ENCODE results near the gene KCNJ18.
"Not testable (repeated sequence)": the region's sequence is repeated elsewhere in the genome, so short reads cannot be mapped to it uniquely, and the experiment has no call there.

KCNJ18 gene

DNA sequence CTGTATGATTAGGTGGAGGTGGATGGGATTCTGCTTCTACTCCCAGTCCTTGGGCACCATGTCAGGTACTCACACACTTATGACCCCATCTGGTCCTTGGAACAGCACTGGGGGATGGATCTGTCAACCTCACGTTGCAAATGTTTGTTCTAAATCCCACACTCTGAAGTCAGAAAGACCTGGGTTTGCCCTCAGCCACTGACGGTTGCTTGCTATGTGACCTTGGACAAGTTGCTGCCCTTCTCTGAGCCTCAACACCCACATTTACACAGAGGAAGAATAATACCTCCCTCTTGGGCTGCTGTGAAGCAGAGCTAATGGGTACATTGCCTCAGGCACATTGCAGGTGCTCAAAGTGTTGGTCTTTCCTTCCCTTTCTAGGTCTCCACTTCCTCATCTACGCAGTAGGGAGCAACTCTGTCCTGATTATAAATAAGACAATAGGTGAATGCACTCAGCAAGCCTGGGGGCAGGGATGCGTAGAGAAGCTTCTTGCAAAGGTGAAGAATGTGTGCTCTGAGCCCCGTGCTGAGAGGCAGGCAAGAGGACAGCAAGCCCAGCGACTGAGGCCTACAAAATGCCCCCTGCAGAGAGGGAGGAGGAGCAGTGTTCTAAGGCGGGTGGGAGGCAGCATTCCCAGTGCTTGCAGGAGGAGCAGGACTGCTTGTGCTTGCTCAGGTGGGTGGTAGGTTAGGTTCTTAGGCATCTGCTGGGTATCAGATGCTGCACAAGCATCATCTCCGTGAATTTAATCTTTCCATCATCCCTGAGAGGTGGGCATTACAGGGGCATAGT, 21.8 kb upstream of the KCNJ18 start:
- DNase-seq (ENCODE audit: low read depth in 2 of 2, low spot score in 1 of 2), result not testable (repeated sequence)

DNA sequence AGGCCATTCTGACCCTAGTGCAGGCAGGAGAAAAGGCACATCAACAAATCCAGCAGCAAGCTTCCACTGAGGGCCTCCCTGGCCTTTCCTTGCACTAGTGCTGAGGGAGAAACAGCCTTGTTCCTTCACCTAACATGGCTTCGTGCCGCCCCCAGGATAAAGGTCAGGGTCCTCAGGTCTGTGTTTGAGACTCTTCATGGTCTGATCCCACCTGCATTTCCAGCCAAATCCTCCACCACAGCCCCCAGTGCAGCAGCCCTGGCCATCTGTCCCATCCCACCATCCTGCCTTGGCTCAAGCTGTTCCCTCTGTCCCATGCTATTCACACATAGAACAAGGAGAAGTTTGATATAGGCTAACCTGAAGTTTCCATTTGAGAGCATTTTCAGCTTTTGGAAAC, 20.9 kb upstream of the KCNJ18 start:
- not testable (repeated sequence) for DNase-seq (ENCODE audit: low read depth in 2 of 2, low spot score in 1 of 2)

DNA sequence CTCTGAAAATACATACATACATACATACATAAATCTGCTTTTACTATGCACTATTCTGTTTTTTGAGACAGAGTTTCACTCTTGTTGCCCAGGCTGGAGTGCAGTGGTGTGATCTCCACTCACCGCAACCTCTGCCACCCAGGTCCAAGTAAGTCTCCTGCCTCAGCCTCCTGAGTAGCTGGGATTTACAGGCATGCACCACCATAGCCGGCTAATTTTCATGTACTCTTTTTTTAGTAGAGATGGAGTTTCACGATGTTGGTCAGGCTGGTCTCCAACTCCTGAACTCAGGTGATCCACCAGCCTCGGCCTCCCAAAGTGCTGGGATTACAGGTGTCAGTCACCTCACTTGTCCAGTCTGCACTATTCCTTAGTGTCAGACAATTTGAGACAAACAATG, 20.5 kb upstream of the KCNJ18 start:
- DNase-seq (ENCODE audit: low read depth in 2 of 2, low spot score in 1 of 2), result not testable (repeated sequence)

DNA sequence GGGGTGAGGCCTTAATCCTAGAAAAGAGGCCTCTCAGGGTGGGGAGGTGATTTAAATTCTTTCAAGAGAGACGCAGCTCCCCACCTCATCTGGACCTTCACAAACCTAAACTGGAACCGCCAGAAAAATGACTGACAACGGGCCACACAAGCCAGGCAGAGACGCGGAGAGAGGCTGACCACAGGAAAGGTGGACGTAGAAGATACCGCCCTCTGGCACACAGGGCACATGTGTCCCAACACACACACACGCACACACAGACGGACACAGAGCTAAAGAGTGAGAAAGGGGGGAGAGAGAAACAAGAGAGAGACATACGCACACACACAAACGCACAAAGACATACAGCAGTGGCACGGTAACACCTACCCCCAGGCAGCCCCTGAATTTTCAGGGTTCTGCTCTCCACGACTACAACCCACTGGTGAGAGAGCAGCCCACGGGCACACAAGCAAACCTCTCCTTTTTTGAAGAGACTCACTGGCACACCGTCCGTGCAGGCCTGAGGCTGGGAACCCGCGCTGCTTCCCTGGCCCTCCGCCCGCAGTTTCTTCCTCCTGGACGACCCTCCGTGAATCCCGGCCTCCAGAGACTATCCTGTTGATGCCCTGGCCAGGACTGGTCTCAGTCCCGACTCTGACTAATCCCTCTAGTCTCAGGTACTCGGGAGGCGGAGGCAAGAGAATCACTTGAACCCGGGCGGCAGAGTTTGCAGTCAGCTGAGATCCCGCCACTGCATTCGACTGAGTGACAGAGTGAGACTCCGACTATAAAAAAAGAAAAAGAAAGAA, 18.7 kb upstream of the KCNJ18 start:
- not testable (repeated sequence) for DNase-seq (ENCODE audit: low read depth in 2 of 2, low spot score in 1 of 2)

DNA sequence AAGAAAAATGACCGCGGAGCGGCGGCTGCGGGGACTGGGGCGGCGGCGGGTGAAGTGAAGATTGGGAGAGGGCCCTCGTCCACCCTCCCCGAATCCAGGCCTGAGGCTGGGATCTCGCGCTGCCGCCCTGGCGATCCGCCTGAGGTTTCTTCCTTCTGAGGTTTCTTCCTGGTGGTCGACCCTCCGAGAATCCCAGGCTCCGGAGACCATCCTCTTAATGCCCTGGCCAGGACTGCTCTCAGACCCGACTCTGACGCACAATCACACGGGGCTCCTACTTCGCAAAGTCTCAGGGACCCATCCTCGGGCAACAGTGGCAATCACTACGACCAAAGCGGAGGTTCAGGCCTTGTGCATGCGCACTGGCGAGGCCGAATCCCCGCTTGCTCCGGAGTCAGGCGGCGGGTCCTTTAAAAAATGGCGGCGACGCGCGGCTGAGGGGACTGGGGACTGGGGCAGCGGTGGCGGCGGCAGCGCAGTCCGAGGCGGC, 18.0 kb upstream of the KCNJ18 start:
- DNase-seq (ENCODE audit: low read depth in 2 of 2, low spot score in 1 of 2), result no peak

DNA sequence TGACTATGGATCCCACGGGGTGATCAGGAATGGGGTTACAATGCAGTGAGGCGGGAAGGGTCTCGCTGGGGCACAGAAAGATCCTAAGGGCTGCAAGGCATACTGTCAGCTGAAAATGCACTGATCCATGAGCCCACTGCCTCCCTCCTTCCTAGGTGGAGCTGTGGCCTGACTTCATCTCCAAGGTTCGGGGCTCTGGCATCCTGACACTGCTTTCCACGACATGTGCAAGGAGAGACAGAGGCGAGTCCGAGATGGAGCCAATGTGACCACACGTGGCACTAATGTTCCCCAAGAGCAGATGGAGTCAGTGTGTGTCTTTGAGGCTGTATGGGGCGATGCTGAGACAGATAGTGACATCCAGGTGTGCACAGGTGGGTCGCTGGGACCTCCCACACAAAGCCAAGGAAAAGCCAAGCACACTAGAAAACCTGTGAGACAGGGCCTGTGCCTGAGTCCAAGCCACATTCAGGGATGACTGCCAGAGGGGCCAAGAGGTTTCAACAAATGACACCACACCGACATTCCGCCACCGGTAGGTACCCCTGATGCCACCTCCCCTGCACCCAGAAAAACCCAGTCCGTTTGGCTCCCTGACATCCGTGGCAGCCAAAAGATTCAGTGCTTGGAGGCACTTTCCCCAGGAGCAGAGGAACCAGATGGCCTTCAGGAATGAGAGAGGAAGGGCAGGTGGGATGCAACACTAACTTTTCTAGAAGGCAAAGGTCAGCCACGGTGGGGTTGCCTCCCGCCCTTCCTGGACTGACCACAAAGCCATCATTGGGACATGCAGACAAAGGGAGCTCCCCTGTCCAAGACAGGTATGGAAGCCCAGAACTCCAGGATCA, 17.2 kb upstream of the KCNJ18 start:
- not testable (repeated sequence) for DNase-seq (ENCODE audit: low read depth in 2 of 2, low spot score in 1 of 2)

DNA sequence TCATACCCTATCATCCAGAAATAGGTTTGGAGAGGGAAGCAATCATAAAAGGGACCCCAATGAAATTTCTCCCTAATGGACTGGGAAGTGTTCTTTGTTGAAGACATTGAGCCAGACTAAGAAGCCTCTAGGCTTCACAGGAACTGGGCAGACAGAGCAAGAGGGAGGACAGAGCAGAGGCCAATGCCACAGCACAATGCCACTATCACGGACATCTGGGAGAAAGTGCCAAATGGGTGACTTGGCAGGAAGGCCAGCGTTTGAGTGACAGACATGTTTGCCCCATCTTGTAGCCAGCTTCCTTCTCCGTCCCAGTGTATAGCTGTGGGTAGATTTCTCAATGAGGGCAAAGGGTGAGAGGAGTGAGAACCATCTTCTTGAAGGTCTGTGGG, 16.6 kb upstream of the KCNJ18 start:
- not testable (repeated sequence) for DNase-seq (ENCODE audit: low read depth in 2 of 2, low spot score in 1 of 2)

DNA sequence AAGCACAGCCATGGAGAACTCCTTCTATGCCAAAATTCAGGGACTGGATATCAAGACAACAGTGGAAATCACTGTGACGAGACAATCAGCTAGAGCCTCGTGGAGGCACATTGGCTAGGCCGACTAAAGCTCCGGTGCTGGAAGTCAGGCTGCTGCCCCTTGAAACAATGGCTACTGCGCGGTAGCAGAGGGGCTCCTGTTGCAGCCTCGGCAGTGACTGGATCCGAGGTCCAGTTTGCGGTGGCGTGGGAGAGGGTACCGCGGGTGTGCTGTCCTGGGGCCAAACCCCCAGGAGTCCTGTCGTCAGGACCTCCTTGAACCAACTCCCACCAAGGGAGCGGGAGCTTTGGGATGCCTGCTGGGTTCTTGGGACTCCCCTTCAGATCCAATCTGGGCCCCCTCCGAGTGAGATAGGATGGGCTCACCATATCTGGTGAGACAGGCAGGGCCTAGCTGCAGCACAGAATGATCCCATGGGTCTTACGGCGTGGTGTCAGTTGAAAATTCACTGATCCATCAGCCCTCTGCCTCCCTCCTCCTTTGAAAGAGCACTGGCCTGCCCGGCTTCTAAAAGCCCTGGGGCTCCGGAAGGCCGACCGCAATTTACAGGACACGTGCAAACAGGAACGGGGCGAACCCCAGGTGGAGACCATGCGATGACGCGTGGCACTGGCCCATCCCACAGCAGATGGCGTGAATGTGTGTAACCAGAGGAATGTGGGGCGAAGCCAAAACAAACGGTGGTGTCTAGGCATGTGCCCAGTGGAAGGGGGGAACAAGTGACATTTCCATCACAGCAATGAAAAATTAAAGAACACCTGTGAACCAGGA, 15.8 kb upstream of the KCNJ18 start:
- no peak for DNase-seq (ENCODE audit: low read depth in 2 of 2, low spot score in 1 of 2)

DNA sequence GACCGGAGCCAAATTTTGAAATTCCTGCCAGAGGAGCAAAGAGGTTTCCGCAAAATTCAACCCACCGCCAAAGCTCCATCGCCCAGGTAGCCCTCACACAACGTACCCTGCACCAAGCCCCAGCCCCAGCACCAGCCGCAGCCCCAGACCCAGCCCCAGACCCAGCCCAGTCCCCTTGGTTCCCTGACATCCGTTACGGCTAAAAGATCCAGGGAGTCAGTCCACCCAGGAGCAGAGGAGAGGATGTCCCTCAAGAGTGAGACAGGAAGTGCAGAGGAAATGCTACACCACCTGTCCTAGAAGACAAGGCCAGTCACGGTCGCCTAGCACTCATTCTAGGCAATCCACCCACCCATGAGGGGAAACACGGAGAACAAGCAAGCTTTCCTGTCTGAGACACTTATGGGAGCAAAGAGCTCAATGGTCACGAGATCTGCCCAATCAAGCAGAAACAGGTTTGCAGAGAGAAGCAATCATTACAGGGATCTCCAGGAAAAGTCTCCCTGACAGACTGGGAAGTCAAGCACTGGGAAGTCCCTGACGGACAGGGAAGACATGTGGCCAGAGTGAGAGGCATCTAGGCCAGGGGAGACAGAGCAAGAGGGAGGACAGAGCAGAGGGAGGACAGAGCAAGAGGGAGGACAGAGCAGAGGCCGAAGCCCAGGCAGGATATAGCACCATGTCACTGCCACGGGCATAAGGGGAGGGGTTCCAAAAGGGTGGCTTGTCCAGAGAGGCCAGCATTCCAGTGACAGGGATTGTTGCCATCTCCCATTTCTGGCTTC, 15.0 kb upstream of the KCNJ18 start:
- no peak for DNase-seq (ENCODE audit: low read depth in 2 of 2, low spot score in 1 of 2)

DNA sequence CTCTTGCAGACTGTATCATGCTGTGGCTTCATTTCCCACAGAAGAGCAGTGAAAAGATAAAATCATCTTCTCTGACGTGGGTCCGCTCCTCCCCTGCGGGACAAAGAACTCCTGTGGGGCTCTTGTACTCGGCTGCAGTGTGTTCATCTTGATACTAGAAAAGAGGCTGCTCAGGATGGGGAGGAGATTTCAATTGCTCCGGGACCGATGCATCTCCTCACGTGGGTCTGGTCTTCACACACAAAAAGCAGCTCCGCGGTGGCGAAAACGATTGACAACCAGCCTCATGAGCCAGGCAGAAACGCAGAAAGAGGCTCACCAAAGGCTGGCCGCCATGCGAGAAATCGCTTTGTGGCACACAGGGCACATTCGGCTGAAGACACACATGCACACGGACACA, 14.4 kb upstream of the KCNJ18 start:
- DNase-seq (ENCODE audit: low read depth in 2 of 2, low spot score in 1 of 2), result no peak

DNA sequence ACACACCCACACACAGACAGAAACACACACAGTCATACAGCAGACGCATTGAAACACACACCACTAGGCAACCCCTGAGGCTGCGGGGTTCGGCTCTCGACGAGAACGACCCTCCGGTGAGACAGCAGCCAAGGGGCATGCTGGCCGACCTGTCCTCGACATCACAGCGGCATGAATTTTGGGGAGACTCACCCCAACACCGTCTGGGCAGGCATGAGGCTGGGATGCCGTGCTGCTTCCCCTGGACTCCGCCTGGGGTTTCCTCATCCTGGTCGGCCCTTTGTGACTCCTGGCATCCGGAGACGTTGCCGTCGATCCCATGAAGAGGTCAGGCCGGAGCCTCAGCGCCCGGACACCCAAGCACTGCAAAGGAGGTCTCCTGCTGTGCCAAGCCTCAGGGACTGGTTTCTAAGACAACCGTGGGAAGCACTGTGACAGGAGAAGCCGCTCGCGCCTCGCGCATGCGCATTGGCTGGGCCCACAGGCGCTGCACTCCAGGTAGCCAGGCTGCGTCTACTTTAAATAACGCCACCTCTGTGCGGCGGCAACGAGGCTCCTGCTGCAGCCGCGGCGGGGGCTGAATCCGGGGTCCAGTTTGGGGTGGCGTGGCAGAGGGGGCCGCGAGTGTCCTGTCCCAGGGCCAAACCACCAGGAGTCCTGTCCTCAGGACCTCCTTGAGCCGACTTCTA, 13.8 kb upstream of the KCNJ18 start:
- no peak for DNase-seq (ENCODE audit: low read depth in 2 of 2, low spot score in 1 of 2)

DNA sequence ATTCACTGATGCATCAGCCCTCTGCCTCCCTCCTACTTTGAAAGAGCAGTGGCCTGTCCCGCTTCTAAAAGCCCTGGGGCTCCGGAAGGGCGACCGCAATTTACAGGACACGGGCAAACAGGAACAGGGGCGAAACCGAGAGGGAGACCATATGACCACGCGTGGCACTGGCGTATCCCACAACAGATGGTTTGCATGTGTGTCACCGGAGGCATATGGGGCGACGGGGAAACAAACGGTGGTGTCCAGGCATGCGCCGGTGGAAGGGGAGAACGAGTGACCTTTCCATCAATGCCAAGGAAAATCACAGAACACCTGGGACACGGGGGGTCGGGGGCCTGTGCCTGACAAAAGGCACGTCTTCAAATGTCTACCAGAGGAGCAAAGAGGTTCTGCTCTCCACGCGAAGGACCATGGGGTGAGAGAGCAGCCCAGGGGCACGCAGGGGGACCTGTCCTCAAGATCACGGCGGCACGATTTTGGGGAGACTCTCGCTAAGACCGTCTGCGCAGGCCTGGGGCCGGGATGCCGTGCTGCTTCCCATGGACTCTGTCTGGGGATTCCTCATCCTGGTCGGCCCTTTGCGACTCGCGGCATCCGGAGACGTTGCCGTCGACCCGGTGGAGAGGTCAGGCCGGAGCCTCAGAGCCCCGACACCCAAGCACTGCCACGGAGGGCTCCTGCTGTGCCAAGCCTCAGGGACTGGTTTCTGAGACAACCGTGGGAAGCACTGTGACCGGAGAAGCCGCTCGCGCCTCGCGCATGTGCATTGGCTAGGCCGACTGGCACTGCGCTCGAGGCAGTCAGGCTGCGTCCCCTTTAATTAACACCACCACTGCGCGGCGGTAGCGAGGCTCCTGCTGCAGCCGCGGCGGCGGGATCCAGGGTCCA, 12.8 kb upstream of the KCNJ18 start:
- no peak for DNase-seq (ENCODE audit: low read depth in 2 of 2, low spot score in 1 of 2)

DNA sequence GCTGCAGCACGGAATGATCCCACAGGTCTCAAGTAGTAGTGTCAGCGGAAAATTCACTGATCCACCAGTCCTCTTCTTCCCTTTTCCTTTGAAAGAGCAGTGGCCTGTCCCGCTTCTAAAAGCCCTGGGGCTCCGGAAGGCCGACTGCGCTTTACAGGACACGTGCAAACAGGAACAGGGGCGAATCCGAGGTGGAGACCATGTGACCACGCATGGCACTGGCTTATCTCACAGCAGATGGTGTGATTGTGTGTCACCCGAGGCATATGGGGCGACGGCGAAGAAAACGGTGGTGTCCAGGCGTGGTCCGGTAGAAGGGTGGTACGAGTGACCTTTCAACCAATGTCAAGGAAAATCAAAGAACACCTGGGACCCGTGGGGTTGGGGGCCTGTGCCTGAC, 12.0 kb upstream of the KCNJ18 start:
- no peak for DNase-seq (ENCODE audit: low read depth in 2 of 2, low spot score in 1 of 2)

DNA sequence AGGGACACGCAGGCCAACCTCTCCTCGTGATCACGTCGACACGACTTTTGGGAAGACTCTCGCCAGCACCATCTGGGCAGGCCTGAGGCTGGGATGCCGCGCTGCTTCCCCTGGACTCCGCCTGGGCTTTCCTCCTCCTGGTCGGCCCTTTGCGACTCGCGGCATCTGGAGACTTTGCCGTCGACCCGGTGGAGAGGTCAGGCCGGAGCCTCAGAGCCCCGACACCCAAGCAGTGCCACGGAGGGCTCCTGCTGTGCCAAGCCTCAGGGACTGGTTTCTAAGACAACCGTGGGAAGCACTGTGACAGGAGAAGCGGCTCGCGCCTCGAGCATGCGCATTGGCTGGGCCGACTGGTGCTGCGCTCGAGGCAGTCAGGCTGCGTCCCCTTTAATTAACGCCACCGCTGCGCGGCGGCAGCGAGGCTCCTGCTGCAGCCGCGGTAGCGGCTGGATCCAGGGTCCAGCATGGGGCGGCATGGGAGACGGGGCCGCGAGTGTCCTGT, 11.4 kb upstream of the KCNJ18 start:
- DNase-seq (ENCODE audit: low read depth in 2 of 2, low spot score in 1 of 2), result not testable (repeated sequence)

DNA sequence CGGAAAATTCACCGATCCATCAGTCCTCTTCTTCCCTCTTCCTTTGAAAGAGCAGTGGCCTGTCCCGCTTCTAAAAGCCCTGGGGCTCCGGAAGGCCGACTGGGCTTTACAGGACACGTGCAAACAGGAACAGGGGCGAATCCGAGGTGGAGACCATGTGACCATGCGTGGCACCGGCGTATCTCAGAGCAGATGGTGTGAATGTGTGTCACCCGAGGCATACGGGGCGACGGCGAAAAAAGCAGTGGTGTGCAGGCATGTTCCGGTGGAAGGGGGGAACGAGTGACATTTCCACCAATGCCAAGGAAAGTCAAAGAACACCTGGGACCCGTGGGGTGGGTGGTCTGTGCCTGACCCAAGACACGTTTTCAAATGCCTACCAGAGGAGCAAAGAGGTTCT, 10.7 kb upstream of the KCNJ18 start:
- DNase-seq (ENCODE audit: low read depth in 2 of 2, low spot score in 1 of 2), result not testable (repeated sequence)

DNA sequence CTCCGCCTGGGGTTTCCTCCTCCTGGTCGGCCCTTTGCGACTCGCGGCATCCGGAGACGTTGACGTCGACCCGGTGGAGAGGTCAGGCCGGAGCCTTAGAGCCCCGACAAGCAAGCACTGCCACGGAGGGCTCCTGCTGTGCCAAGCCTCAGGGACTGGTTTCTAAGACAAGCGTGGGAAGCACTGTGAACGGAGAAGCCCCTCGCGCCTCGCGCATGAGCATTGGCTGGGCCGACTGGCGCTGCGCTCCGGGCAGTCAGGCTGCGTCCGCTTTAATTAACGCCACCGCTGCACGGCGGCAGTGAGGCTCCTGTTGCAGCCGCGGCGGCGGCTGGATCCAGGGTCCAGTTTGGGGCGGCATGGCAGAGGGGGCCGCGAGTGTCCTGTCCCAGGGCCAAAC, 10.2 kb upstream of the KCNJ18 start:
- not testable (repeated sequence) for DNase-seq (ENCODE audit: low read depth in 2 of 2, low spot score in 1 of 2)

DNA sequence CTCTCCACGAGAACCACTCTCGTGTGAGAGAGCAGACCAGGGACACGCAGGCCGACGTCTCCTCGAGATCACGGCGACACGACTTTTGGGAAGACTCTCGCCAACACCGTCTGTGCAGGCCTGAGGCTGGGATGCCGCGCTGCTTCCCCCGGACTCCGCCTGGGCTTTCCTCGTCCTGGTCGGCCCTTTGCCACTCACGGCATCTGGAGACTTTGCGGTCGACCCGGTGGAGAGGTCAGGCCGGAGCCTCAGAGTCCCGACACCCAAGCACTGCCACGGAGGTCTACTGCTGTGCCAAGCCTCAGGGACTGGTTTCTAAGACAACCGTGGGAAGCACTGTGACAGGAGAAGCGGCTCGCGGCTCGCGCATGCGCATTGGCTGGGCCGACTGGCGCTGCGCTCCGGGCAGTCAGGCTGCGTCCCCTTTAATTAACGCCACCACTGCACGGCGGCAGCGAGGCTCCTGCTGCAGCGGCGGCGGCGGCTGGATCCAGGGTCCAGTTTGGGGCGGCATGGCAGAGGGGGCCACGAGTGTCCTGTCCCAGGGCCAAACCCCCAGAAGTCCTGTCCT, 9.1 kb upstream of the KCNJ18 start:
- DNase-seq (ENCODE audit: low read depth in 2 of 2, low spot score in 1 of 2), result not testable (repeated sequence)

DNA sequence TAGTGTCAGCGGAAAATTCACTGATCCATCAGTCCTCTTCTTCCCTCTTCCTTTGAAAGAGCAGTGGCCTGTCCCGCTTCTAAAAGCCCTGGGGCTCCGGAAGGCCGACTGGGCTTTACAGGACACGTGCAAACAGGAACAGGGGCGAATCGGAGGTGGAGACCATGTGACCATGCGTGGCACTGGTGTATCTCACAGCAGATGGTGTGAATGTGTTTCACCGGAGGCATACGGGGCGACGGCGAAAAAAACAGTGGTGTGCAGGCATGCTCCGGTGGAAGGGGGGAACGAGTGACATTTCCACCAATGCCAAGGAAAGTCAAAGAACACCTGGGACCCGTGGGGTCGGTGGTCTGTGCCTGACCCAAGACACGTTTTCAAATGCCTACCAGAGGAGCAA, 8.4 kb upstream of the KCNJ18 start:
- not testable (repeated sequence) for DNase-seq (ENCODE audit: low read depth in 2 of 2, low spot score in 1 of 2)

Measured in stimulated activated CD8-positive, alpha-beta memory T cell treated with anti-CD3 and anti-CD28 coated beads, Interleukin-4, amount 100 ng/mL, for 4 hours (primary cell).